Measurements from ENCODE around the gene MTHFR. TPM values are rescaled to one million over a fixed set of nuclear protein-coding genes. Genes with fewer than 3 reads are reported as not detected.
A peak's percentile ranks its signal among the peaks of the same experiment; 100 is the strongest.

The MTHFR gene
- total and polyA plus RNA-seq, 2 donors: 9.4 to 11.7 TPM

DNA sequence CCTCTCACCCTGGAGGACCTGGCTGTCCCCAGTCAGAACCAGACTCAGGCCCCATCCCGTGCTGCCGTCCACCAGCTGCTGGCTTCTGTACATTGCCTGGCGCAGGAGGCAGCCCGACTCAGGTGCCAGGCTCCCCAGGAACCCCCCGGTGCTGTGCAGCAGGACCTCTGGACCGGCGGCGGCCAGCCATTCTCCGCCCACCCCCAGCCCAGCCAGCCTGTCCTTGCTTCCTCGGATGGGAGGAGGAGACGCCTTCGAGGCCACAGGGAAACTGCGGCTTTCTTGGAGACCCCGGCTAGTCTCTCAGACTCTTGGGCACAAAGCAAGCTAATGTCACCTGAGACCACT lies 39.4 kb downstream of the MTHFR start:
- Histone ChIP-seq H3K27me3 (ENCODE audit: control insufficient read depth in 2 of 2, insufficient read depth in 1 of 2, low read length in 1 of 2) (peaks cover 3 to 22% of the 10 kb centered on the region in 2 donors), H3K9me3 (ENCODE audit: control insufficient read depth in 2 of 2, insufficient read depth in 1 of 2, low read length in 1 of 2) (no peaks in the 10 kb centered on the region), H3K4me3 (ENCODE audit: low read length in 2 of 2) (no peak overlapping the region), H3K27ac (ENCODE audit: low read depth in 1 of 2, low read length in 1 of 2) (no peak overlapping the region), H3K4me1 (ENCODE audit: control insufficient read depth in 2 of 2, insufficient read depth in 2 of 2, low read length in 2 of 2) (peaks cover 0 to 2% of the 10 kb centered on the region in 2 donors), H3K36me3 (ENCODE audit: control insufficient read depth in 2 of 2, insufficient read depth in 2 of 2, low read length in 1 of 2) (no peaks in the 10 kb centered on the region)
- no peak for DNase-seq (ENCODE audit: low read depth in 6 of 9, low spot score in 9 of 9)
- WGBS: 93% methylated on average over 14 of the region's 14 CpGs

DNA sequence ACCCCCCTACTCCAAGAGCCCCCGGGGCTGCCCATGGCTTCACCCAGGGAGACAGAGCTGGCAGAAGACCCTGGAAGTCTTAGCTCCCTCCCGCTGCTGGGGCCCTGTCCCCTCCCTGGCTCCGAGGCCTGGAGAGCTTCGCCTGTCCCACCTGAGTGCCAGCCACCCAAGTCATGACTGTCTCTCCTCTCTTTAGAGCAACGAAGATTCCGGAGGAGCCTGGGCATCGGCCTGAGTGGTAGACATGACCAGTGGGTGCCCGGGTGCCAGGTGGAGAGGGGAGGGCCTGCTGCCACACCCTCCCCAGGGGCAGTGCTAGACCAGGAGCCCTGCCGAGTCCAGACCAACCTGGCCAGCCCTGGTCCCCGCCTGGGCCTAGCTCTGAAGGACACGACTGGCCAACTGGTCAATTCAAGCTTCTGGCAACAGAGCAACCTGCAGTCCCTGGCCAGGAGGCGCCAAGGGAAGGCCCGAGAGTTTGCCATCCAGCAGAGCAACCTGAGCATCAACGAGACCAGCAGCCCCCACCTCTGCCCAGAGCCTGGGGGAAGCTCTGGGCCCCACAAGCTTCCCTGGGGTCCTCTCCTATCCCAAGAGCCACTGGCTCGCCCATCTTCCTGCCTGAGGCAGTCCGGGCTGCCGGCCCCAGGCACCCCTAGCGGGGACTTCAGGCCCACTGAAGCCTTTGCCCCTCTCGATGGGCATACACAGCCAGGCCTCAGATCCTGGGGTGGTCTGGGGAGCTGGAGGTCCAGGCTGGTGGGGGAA lies 39.9 kb downstream of the MTHFR start:
- no peak for DNase-seq (ENCODE audit: low read depth in 6 of 9, low spot score in 9 of 9)
- Histone ChIP-seq H3K27ac (ENCODE audit: low read depth in 1 of 2, low read length in 1 of 2) (no peak overlapping the region), H3K36me3 (ENCODE audit: control insufficient read depth in 2 of 2, insufficient read depth in 2 of 2, low read length in 1 of 2) (no peaks in the 10 kb centered on the region), H3K4me3 (ENCODE audit: low read length in 2 of 2) (no peak overlapping the region), H3K9me3 (ENCODE audit: control insufficient read depth in 2 of 2, insufficient read depth in 1 of 2, low read length in 1 of 2) (no peaks in the 10 kb centered on the region), H3K27me3 (ENCODE audit: control insufficient read depth in 2 of 2, insufficient read depth in 1 of 2, low read length in 1 of 2) (peaks cover 3 to 27% of the 10 kb centered on the region in 2 donors), H3K4me1 (ENCODE audit: control insufficient read depth in 2 of 2, insufficient read depth in 2 of 2, low read length in 2 of 2) (peaks cover 0 to 2% of the 10 kb centered on the region in 2 donors)
- 93% methylated on average over 19 of the region's 19 CpGs for WGBS

GRCh38 chr1:11764519-11764918 lies 41.2 kb downstream of the MTHFR start:
- no peaks in the 10 kb centered on the region for H3K36me3 ChIP-seq (ENCODE audit: control insufficient read depth in 2 of 2, insufficient read depth in 2 of 2, low read length in 1 of 2)
- DNase-seq (ENCODE audit: low read depth in 6 of 9, low spot score in 9 of 9): no peak
- WGBS: 90% methylated on average over 7 of the region's 7 CpGs
- no peak overlapping the region for H3K4me3 ChIP-seq (ENCODE audit: low read length in 2 of 2)
- no peak overlapping the region for H3K27ac ChIP-seq (ENCODE audit: low read depth in 1 of 2, low read length in 1 of 2)
- peaks cover 0 to 2% of the 10 kb centered on the region in 2 donors for H3K4me1 ChIP-seq (ENCODE audit: control insufficient read depth in 2 of 2, insufficient read depth in 2 of 2, low read length in 2 of 2)
- no peaks in the 10 kb centered on the region for H3K9me3 ChIP-seq (ENCODE audit: control insufficient read depth in 2 of 2, insufficient read depth in 1 of 2, low read length in 1 of 2)
- H3K27me3 ChIP-seq (ENCODE audit: control insufficient read depth in 2 of 2, insufficient read depth in 1 of 2, low read length in 1 of 2): peaks cover 3 to 30% of the 10 kb centered on the region in 2 donors

DNA sequence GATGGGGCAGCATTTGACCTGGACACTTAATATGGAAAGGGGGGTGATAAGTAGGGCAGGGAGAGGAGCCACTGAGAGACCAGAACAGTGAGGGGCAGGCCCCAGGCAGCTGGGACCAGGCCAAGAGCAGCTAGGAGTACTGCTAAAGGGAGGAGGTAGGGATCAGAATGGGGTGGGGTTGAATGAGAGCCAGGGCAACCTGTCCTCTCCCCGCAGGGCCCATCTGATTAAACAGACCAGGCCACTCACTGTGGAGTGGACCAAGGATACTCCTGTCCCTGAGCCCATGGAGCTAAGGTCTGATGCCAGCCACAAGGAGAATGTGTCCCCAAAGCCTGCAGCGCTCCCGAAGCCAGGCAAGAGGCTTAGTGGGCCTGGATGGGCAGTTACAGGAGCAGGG lies 41.6 kb downstream of the MTHFR start:
- H3K4me1 ChIP-seq (ENCODE audit: control insufficient read depth in 2 of 2, insufficient read depth in 2 of 2, low read length in 2 of 2): peaks cover 0 to 2% of the 10 kb centered on the region in 2 donors
- no peak overlapping the region for H3K27ac ChIP-seq (ENCODE audit: low read depth in 1 of 2, low read length in 1 of 2)
- peaks cover 3 to 30% of the 10 kb centered on the region in 2 donors for H3K27me3 ChIP-seq (ENCODE audit: control insufficient read depth in 2 of 2, insufficient read depth in 1 of 2, low read length in 1 of 2)
- WGBS: 97% methylated on average over 3 of the region's 3 CpGs
- H3K36me3 ChIP-seq (ENCODE audit: control insufficient read depth in 2 of 2, insufficient read depth in 2 of 2, low read length in 1 of 2): no peaks in the 10 kb centered on the region
- no peaks in the 10 kb centered on the region for H3K9me3 ChIP-seq (ENCODE audit: control insufficient read depth in 2 of 2, insufficient read depth in 1 of 2, low read length in 1 of 2)
- H3K4me3 ChIP-seq (ENCODE audit: low read length in 2 of 2): no peak overlapping the region
- DNase-seq (ENCODE audit: low read depth in 6 of 9, low spot score in 9 of 9): no peak

- Histone ChIP-seq H3K27me3 (ENCODE audit: control insufficient read depth in 2 of 2, insufficient read depth in 1 of 2, low read length in 1 of 2) (peaks cover 3 to 30% of the 10 kb centered on the region in 2 donors), H3K27ac (ENCODE audit: low read depth in 1 of 2, low read length in 1 of 2) (no peak within 1 kb of the TSS), H3K4me3 (ENCODE audit: low read length in 2 of 2) (no peak within 1 kb of the TSS), H3K9me3 (ENCODE audit: control insufficient read depth in 2 of 2, insufficient read depth in 1 of 2, low read length in 1 of 2) (no peaks in the 10 kb centered on the region), H3K4me1 (ENCODE audit: control insufficient read depth in 2 of 2, insufficient read depth in 2 of 2, low read length in 2 of 2) (peaks cover 0 to 2% of the 10 kb centered on the region in 2 donors), H3K36me3 (ENCODE audit: control insufficient read depth in 2 of 2, insufficient read depth in 2 of 2, low read length in 1 of 2) (no peaks in the 10 kb centered on the region)
- 9% methylated on average over 29 of the region's 29 CpGs for WGBS
- peak in 1 of 9 donors; percentile 16 for DNase-seq (ENCODE audit: low read depth in 6 of 9, low spot score in 9 of 9)
Measured at GRCh38 chr1:11761988-11762406, 43.8 kb downstream of the MTHFR start, which contains the start of gene C1orf167. TSS of gene C1orf167 (plus strand) at chr1:11762193. CDS start at chr1:11764401, 2,208 bp downstream.

- H3K27ac ChIP-seq (ENCODE audit: low read depth in 1 of 2, low read length in 1 of 2): no peak overlapping the region
- DNase-seq (ENCODE audit: low read depth in 6 of 9, low spot score in 9 of 9): no peak
- no peaks in the 10 kb centered on the region for H3K9me3 ChIP-seq (ENCODE audit: control insufficient read depth in 2 of 2, insufficient read depth in 1 of 2, low read length in 1 of 2)
- H3K4me1 ChIP-seq (ENCODE audit: control insufficient read depth in 2 of 2, insufficient read depth in 2 of 2, low read length in 2 of 2): peaks cover 0 to 2% of the 10 kb centered on the region in 2 donors
- H3K4me3 ChIP-seq (ENCODE audit: low read length in 2 of 2): no peak overlapping the region
- 95% methylated on average over 6 of the region's 6 CpGs for WGBS
- no peaks in the 10 kb centered on the region for H3K36me3 ChIP-seq (ENCODE audit: control insufficient read depth in 2 of 2, insufficient read depth in 2 of 2, low read length in 1 of 2)
- H3K27me3 ChIP-seq (ENCODE audit: control insufficient read depth in 2 of 2, insufficient read depth in 1 of 2, low read length in 1 of 2): peaks cover 3 to 30% of the 10 kb centered on the region in 2 donors
Measured at GRCh38 chr1:11761285-11761684, 44.5 kb downstream of the MTHFR start.

- no peaks in the 10 kb centered on the region for H3K36me3 ChIP-seq (ENCODE audit: control insufficient read depth in 2 of 2, insufficient read depth in 2 of 2, low read length in 1 of 2)
- no peak overlapping the region for H3K27ac ChIP-seq (ENCODE audit: low read depth in 1 of 2, low read length in 1 of 2)
- DNase-seq (ENCODE audit: low read depth in 6 of 9, low spot score in 9 of 9): no peak
- H3K4me3 ChIP-seq (ENCODE audit: low read length in 2 of 2): no peak overlapping the region
- WGBS: 95% methylated on average over 4 of the region's 4 CpGs
- H3K9me3 ChIP-seq (ENCODE audit: control insufficient read depth in 2 of 2, insufficient read depth in 1 of 2, low read length in 1 of 2): no peaks in the 10 kb centered on the region
- H3K27me3 ChIP-seq (ENCODE audit: control insufficient read depth in 2 of 2, insufficient read depth in 1 of 2, low read length in 1 of 2): peaks cover 3 to 32% of the 10 kb centered on the region in 2 donors
- peaks cover 0 to 2% of the 10 kb centered on the region in 2 donors for H3K4me1 ChIP-seq (ENCODE audit: control insufficient read depth in 2 of 2, insufficient read depth in 2 of 2, low read length in 2 of 2)
Measured at GRCh38 chr1:11759791-11760190, 46.0 kb downstream of the MTHFR start.

GRCh38 chr1:11757047-11757446 lies 48.7 kb downstream of the MTHFR start:
- DNase-seq (ENCODE audit: low read depth in 6 of 9, low spot score in 9 of 9): no peak
- Histone ChIP-seq H3K27ac (ENCODE audit: low read depth in 1 of 2, low read length in 1 of 2) (no peak overlapping the region), H3K4me1 (ENCODE audit: control insufficient read depth in 2 of 2, insufficient read depth in 2 of 2, low read length in 2 of 2) (peaks cover 0 to 2% of the 10 kb centered on the region in 2 donors), H3K36me3 (ENCODE audit: control insufficient read depth in 2 of 2, insufficient read depth in 2 of 2, low read length in 1 of 2) (no peaks in the 10 kb centered on the region), H3K9me3 (ENCODE audit: control insufficient read depth in 2 of 2, insufficient read depth in 1 of 2, low read length in 1 of 2) (no peaks in the 10 kb centered on the region), H3K27me3 (ENCODE audit: control insufficient read depth in 2 of 2, insufficient read depth in 1 of 2, low read length in 1 of 2) (peaks cover 3 to 17% of the 10 kb centered on the region in 2 donors), H3K4me3 (ENCODE audit: low read length in 2 of 2) (no peak overlapping the region)
- 100% methylated on average over 1 of the region's 1 CpG for WGBS

GRCh38 chr1:11753555-11754208 lies 52.1 kb downstream of the MTHFR start:
- Histone ChIP-seq H3K4me1 (ENCODE audit: control insufficient read depth in 2 of 2, insufficient read depth in 2 of 2, low read length in 2 of 2) (no peaks in the 10 kb centered on the region), H3K9me3 (ENCODE audit: control insufficient read depth in 2 of 2, insufficient read depth in 1 of 2, low read length in 1 of 2) (no peaks in the 10 kb centered on the region), H3K27me3 (ENCODE audit: control insufficient read depth in 2 of 2, insufficient read depth in 1 of 2, low read length in 1 of 2) (peaks cover 0 to 3% of the 10 kb centered on the region in 2 donors), H3K27ac (ENCODE audit: low read depth in 1 of 2, low read length in 1 of 2) (no peak overlapping the region), H3K36me3 (ENCODE audit: control insufficient read depth in 2 of 2, insufficient read depth in 2 of 2, low read length in 1 of 2) (peaks cover 0 to under 1% of the 10 kb centered on the region in 2 donors), H3K4me3 (ENCODE audit: low read length in 2 of 2) (no peak overlapping the region)
- no peak for DNase-seq (ENCODE audit: low read depth in 6 of 9, low spot score in 9 of 9)
- WGBS: 92% methylated on average over 7 of the region's 7 CpGs

Data from thymus (tissue), 11 donors.